HG03520 (cell line): ENCODE data around the gene MAGEA12.
"Not testable (repeated sequence)": the region's sequence is repeated elsewhere in the genome, so short reads cannot be mapped to it uniquely, and the experiment has no call there.

Experiments used
- ATAC-seq: cut with Tn5 transposase; IDR thresholded peaks from one replicate; pipeline ENCODE4 v1.9.1; 2021; ENCODE audit warnings: mild to moderate bottlenecking, moderate library complexity; ENCODE audit not compliant: unreplicated experiment

MAGEA12 gene, protein sequence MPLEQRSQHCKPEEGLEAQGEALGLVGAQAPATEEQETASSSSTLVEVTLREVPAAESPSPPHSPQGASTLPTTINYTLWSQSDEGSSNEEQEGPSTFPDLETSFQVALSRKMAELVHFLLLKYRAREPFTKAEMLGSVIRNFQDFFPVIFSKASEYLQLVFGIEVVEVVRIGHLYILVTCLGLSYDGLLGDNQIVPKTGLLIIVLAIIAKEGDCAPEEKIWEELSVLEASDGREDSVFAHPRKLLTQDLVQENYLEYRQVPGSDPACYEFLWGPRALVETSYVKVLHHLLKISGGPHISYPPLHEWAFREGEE

DNA sequence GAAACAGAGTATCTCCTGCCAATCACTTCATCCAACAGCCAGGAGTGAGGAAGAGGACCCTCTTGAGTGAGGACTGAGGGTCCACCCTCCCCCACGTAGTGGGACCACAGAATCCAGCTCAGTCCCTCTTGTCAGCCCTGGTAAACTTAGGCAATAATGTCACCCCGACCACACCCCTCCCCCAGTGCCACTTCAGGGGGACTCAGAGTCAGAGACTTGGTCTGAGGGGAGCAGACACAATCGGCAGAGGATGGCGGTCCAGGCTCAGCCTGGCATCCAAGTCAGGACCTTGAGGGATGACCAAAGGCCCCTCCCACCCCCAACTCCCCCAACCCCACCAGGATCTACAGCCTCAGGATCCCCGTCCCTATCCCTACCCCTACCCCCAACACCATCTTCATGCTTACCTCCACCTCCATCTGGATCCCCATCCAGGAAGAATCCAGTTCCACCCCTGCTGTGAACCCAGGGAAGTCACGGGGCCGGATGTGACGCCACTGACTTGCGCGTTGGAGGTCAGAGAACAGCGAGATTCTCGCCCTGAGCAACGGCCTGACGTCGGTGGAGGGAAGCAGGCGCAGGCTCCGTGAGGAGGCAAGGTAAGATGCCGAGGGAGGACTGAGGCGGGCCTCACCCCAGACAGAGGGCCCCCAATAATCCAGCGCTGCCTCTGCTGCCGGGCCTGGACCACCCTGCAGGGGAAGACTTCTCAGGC, at the start of gene MAGEA12, which contains the start of gene CSAG1:
TSS of gene MAGEA12 (plus strand) at position 497 of the 715 bp plus-strand sequence. CDS start 2,405 bp downstream, outside the sequence.
TSS of gene CSAG1 (minus strand) at position 461 of the 715 bp plus-strand sequence. CDS start 1,261 bp downstream, outside the sequence.
- no peak for ATAC-seq

DNA sequence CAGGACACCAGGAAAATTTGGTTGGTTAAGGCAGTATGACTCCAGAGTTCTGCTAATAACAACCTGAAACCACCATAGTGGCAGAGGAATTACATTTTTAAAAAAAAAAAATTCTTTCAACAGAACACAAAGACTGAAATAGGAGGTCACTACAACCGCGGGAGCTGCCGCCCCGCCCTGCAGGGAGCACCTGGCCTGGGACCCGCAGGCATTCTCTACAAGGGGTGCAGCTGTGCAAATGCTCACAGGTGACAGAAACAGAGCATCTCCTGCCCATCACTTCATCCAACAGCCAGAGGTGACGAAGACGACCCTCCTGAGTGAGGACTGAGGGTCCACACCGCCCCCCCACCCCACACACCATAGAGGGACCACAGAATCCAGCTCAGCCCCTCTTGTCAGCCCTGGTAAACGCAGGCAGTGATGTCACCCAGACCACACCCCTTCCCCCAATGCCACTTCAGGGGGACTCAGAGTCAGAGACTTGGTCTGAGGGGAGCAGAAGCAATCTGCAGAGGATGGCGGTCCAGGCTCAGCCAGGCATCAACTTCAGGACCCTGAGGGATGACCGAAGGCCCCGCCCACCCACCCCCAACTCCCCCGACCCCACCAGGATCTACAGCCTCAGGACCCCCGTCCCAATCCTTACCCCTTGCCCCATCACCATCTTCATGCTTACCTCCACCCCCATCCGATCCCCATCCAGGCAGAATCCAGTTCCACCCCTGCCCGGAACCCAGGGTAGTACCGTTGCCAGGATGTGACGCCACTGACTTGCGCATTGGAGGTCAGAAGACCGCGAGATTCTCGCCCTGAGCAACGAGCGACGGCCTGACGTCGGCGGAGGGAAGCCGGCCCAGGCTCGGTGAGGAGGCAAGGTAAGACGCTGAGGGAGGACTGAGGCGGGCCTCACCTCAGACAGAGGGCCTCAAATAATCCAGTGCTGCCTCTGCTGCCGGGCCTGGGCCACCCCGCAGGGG, 35.3 kb upstream of the MAGEA12 start, which contains the start of gene MAGEA3:
TSS of gene MAGEA3 (plus strand) at position 843 of the 980 bp plus-strand sequence. CDS start 2,039 bp downstream, outside the sequence.
- ATAC-seq = not testable (repeated sequence)

DNA sequence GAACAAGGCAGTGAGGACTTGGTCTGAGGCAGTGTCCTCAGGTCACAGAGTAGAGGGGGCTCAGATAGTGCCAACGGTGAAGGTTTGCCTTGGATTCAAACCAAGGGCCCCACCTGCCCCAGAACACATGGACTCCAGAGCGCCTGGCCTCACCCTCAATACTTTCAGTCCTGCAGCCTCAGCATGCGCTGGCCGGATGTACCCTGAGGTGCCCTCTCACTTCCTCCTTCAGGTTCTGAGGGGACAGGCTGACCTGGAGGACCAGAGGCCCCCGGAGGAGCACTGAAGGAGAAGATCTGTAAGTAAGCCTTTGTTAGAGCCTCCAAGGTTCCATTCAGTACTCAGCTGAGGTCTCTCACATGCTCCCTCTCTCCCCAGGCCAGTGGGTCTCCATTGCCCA, 33.2 kb upstream of the MAGEA12 start:
- not testable (repeated sequence) for ATAC-seq

DNA sequence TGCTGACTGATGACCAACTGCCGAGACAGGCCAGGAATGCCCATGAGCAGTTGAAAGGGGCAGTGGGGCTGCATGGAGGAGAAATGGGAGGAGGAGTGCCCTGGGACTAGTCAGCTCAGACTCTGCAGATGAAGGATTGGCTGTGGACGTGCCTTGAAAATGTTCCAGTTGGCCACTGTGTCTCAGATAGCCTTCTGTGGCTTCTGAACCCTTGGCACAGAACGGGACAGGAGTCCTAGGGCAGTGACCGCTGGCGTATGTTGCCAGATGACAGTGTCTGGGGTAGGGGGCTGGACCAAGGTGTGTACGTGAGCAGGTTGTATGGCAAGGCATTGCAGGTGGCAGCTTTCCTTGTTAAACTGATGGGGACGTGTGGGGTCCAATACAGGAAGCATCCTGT, 27.1 kb upstream of the MAGEA12 start:
- ATAC-seq = not testable (repeated sequence)

DNA sequence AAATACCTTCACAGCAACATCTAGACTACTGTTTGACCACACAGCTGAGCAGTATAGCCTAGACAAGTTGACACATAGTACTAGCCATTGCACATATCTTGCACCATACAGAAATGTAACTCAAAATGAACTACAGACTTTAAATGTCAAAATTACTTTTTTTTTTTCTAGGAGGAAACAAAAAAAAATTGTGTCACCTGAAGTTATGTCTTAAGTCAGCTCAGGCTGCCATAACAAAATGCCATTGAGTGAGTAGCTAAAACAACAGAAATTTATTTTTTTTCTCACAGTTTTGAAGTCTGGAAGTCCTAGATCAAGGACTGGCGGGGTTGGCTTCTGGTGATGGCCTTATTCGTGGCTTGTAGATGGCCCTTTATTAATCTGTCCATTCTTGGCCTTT, 24.4 kb upstream of the MAGEA12 start, which contains the start of gene CSAG2:
TSS of gene CSAG2 (minus strand) at position 101 of the 400 bp plus-strand sequence. CDS start 161 bp downstream, outside the sequence.
- ATAC-seq = not testable (repeated sequence)

DNA sequence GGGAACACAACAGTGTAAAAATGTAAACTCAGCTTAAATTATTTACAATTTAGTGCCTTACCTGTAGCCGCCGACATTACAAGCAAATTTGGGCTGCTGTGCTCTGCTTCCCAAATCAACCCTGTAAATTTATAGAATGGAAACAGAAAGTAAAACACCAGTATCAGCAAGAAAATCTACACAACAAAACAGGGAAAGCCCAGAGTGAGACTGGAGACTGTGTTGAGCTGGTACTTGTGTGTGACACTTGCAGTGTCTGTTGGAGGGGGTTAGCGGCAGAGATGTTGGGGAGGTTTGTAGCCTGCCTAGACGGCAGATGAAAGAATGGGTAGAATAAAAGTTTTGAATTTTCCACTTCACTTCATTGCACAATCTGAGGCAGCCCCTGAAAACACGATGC, 20.4 kb upstream of the MAGEA12 start:
- ATAC-seq = not testable (repeated sequence)

DNA sequence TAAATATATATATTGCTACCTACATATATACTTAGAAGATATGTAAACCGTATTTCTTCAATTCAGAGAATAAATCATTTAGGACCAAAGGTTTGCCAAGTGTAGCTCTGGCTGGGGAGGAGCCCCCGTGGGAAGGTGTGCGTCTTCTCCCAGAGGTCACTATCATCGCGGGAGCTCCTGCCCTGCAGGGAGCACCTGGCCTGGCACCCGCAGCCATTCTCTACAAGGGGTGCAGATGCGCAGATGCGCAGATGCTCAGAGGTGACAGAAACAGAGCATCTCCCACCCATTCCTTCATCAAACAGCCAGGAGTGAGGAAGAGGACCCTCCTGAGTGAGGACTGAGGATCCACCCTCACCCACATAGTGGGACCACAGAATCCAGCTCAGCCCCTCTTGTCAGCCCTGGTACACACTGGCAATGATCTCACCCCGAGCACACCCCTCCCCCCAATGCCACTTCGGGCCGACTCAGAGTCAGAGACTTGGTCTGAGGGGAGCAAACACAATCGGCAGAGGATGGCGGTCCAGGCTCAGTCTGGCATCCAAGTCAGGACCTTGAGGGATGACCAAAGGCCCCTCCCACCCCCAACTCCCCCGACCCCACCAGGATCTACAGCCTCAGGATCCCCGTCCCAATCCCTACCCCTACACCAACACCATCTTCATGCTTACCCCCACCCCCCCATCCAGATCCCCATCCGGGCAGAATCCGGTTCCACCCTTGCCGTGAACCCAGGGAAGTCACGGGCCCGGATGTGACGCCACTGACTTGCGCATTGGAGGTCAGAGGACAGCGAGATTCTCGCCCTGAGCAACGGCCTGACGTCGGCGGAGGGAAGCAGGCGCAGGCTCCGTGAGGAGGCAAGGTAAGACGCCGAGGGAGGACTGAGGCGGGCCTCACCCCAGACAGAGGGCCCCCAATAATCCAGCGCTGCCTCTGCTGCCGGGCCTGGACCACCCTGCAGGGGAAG, 19.5 kb upstream of the MAGEA12 start, which contains the start of gene MAGEA2B:
TSS of gene MAGEA2B (plus strand) at position 814 of the 973 bp plus-strand sequence. CDS start 2,479 bp downstream, outside the sequence.
- ATAC-seq = not testable (repeated sequence)

DNA sequence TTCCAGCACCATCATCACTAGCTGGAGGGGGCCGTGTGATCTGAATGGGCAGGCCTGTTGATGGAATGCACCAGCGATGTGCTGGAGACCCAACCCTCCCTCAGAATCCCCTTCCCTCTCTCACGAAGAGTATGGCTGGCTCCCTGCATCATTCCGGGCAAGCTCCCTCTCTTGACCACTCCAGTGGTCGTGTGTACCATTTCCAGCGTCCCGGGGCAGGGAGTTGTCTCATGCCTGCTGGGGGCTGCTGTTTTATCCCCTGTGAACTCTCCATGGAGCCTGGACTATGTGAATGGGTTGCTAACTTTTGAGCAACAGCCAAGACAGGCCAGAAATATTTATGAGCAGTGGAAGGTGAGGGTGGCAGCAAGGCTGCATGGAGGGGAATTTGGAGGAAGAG, 8.1 kb upstream of the MAGEA12 start:
- no peak for ATAC-seq

DNA sequence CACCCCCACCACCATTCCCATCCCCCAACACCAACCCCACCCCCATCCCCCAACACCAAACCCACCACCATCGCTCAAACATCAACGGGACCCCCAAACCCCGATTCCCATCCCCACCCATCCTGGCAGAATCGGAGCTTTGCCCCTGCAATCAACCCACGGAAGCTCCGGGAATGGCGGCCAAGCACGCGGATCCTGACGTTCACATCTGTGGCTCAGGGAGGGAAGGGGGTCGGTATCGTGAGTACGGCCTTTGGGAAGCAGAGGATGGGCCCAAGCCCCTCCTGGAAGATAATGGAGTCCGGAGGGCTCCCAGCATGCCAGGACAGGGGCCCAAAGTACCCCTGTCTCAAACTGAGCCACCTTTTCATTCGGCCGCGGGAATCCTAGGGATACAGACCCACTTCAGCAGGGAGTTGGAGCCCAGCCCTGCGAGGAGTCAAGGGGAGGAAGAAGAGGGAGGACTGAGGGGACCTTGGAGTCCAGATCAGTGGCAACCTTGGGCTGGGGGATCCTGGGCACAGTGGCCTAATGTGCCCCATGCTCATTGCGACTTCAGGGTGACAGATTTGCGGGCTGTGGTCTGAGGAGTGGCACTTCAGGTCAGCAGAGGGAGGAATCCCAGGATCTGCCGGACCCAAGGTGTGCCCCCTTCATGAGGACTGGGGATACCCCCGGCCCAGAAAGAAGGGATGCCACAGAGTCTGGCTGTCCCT, 744 bp downstream of the MAGEA12 start:
- ATAC-seq = not testable (repeated sequence)

DNA sequence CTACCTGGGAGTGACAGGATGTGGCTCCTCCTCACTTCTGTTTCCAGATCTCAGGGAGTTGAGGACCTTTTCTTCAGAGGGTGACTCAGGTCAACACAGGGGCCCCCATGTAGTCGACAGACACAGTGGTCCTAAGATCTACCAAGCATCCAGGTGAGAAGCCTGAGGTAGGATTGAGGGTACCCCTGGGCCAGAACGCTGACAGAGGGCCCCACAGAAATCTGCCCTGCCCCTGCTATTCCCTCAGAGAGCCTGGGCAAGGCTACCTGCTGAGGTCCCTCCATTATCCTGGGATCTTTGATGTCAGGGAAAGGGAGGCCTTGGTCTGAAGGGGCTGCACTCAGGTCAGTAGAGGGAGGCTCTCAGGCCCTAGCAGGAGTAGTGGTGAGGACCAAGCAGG, 1.5 kb downstream of the MAGEA12 start:
- ATAC-seq = no peak

DNA sequence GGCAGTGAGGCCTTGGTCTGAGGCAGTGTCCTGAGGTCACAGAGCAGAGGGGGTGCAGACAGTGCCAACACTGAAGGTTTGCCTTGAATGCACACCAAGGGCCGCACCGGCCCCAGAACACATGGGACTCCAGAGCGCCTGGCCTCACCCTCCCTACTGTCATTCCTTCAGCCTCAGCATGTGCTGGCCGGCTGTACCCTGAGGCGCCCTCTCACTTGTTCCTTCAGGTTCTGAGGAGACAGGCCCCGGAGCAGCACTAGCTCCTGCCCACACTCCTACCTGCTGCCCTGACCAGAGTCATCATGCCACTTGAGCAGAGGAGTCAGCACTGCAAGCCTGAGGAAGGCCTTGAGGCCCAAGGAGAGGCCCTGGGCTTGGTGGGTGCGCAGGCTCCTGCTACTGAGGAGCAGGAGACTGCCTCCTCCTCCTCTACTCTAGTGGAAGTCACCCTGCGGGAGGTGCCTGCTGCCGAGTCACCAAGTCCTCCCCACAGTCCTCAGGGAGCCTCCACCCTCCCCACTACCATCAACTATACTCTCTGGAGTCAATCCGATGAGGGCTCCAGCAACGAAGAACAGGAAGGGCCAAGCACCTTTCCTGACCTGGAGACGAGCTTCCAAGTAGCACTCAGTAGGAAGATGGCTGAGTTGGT, 2.4 kb downstream of the MAGEA12 start:
- ATAC-seq = no peak

DNA sequence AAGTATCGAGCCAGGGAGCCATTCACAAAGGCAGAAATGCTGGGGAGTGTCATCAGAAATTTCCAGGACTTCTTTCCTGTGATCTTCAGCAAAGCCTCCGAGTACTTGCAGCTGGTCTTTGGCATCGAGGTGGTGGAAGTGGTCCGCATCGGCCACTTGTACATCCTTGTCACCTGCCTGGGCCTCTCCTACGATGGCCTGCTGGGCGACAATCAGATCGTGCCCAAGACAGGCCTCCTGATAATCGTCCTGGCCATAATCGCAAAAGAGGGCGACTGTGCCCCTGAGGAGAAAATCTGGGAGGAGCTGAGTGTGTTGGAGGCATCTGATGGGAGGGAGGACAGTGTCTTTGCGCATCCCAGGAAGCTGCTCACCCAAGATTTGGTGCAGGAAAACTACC, 3.0 kb downstream of the MAGEA12 start:
- ATAC-seq = not testable (repeated sequence)

DNA sequence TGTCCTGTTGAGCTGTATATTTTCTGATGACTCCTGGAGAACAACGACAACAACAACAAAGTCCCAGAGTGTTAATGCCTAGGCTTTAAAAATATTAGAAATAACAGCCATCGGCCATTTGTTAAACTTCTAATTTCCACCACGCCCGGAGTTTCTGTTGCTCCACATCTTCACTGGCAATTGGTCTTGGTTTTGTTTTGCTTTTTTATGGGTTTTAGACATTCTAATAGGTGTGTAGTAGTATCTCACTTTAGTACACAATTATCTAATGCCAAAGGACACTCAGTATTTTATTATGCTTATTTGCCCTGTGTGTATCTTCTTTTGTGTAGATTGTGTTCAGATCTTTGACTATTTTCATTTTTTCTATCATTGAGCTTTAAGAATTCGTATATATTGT, 5.0 kb downstream of the MAGEA12 start:
- no peak for ATAC-seq

DNA sequence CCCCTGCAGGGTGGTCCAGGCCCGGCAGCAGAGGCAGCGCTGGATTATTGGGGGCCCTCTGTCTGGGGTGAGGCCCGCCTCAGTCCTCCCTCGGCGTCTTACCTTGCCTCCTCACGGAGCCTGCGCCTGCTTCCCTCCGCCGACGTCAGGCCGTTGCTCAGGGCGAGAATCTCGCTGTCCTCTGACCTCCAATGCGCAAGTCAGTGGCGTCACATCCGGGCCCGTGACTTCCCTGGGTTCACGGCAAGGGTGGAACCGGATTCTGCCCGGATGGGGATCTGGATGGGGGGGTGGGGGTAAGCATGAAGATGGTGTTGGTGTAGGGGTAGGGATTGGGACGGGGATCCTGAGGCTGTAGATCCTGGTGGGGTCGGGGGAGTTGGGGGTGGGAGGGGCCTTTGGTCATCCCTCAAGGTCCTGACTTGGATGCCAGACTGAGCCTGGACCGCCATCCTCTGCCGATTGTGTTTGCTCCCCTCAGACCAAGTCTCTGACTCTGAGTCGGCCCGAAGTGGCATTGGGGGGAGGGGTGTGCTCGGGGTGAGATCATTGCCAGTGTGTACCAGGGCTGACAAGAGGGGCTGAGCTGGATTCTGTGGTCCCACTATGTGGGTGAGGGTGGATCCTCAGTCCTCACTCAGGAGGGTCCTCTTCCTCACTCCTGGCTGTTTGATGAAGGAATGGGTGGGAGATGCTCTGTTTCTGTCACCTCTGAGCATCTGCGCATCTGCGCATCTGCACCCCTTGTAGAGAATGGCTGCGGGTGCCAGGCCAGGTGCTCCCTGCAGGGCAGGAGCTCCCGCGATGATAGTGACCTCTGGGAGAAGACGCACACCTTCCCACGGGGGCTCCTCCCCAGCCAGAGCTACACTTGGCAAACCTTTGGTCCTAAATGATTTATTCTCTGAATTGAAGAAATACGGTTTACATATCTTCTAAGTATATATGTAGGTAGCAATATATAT, 20.4 kb downstream of the MAGEA12 start, which contains the start of gene MAGEA2:
TSS of gene MAGEA2 (minus strand) at position 157 of the 965 bp plus-strand sequence. CDS start 2,479 bp downstream, outside the sequence.
- ATAC-seq = not testable (repeated sequence)

DNA sequence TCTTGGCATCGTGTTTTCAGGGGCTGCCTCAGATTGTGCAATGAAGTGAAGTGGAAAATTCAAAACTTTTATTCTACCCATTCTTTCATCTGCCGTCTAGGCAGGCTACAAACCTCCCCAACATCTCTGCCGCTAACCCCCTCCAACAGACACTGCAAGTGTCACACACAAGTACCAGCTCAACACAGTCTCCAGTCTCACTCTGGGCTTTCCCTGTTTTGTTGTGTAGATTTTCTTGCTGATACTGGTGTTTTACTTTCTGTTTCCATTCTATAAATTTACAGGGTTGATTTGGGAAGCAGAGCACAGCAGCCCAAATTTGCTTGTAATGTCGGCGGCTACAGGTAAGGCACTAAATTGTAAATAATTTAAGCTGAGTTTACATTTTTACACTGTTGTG, 21.3 kb downstream of the MAGEA12 start:
- ATAC-seq = not testable (repeated sequence)

DNA sequence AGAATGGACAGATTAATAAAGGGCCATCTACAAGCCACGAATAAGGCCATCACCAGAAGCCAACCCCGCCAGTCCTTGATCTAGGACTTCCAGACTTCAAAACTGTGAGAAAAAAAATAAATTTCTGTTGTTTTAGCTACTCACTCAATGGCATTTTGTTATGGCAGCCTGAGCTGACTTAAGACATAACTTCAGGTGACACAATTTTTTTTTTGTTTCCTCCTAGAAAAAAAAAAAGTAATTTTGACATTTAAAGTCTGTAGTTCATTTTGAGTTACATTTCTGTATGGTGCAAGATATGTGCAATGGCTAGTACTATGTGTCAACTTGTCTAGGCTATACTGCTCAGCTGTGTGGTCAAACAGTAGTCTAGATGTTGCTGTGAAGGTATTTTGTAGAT, 25.4 kb downstream of the MAGEA12 start, which contains the start of gene CSAG3:
TSS of gene CSAG3 (plus strand) at position 301 of the 400 bp plus-strand sequence.
- ATAC-seq = not testable (repeated sequence)

DNA sequence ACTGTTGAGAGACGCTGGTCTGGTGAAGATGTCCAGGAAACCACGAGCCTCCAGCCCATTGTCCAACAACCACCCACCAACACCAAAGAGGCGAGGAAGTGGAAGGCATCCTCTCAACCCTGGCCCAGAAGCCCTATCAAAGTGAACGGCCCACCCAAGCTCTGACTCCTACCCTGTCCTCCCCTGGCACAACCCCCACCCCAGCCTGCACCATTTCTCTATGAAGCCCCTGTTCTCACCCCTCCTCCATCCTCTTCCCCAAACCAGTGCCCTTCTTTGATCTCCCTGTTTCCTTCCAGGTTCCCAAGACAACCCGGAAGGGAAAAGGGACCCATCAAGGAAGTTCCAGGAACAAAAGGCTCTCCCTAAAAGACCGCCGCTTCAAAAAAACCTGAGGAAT, 26.0 kb downstream of the MAGEA12 start:
- ATAC-seq = not testable (repeated sequence)
